Right ventricle myocardium superior (tissue), 1 donor: Measurements from ENCODE around the gene FOXK1. TPM values are rescaled to one million over a fixed set of nuclear protein-coding genes. Genes with fewer than 3 reads are reported as not detected.
"Not testable (repeated sequence)": the region's sequence is repeated elsewhere in the genome, so short reads cannot be mapped to it uniquely, and the experiment has no call there.

Experiments
- ATAC-seq: fragments of 200-7000 bp; cut with Tn5 transposase; one replicate; pipeline ENCODE4 v1.9.1; 2020; ENCODE audit warnings: mild to moderate bottlenecking; ENCODE audit not compliant: poor library complexity
- DNase-seq: peaks from one replicate; pipeline ENCODE4 v3.0.0-alpha.2; 2020
- intact Hi-C: fragments of 100-400 bp; cut with DNase I; formaldehyde crosslinking; loops from one replicate; pipeline ENCODE4 v1.11.2; 2022
- total RNA-seq: library from RNA; stranded (reverse); fragmentation: NEBNext Ultra II Directional; extraction: Animal tissue kit (Norgen Biotek cat#: 25700); gene quantifications from one replicate; pipeline ENCODE4 v1.2.1, GENCODE V29; 2021
- donor health status: DM: no; HTN: yes; CAD: no; lungs with severe emphysema.

The FOXK1 gene
- total RNA-seq, 1 donor from 2014 or later, result 16.8 TPM

DNA sequence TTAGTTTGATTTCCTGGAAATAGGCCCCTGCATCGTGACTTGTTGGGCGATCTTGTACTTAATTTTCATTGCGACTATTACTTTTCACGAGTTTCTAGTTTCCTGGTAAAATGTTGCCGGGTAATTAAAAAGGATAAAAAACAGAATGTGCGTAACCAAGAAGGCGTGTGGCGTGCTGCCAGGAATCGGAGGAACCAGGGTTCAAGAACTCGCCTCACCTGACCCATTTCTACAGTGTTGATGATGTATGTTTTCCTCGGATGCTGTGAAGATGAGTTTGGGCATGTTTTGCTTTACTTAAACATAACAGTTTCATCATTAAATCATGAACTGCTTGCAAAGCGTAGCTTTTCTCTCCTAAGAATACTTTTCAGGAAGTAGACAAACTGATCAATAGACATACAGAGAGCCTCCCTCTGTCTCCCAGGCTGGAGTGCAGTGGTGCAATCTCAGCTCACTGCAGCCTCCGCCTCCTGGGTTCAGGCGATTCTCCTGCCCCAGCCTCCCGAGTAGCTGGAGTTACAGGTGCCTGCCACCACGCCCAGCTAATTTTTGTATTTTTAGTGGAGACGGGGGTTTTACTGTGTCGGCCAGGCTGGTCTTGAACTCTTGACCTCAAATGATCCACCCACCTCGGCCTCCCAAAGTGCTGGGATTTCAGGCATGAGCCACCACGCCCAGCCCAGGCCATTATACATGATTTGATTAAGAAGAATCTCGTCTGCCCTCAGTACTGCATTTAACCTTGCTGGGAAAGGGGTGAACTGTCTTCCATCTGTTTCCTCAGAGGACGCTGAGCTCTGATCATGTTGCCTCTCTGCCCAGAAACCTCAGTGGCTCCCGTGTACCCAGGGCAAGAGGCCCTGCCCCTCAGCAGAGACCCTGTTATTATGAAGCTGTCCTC is 9.1 kb downstream of the FOXK1 start:
- intact Hi-C loops, result no loop called here
- ATAC-seq (no peak), DNase-seq (no peak)

DNA sequence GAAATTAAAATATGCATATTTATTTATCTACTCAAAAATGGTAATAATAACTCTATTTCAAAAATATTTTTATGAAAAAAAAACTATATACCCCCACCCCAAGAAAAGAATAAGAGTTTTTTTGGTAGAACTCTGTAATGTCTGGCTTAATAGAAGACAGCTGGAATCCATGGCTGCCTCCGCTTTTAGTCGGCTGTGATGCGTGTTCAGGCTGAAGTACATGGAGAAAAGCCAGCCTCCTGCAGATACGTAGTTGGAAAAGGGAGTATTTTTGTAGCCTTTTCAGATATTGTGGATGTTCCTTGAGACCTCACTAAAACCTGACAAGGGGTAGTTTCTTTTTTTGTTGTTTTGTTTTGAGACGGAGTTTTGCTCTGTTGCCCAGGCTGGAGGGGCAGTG is 10.0 kb downstream of the FOXK1 start:
- intact Hi-C loops, result no loop called here
- peak; percentile 50 for ATAC-seq
- no peak for DNase-seq

DNA sequence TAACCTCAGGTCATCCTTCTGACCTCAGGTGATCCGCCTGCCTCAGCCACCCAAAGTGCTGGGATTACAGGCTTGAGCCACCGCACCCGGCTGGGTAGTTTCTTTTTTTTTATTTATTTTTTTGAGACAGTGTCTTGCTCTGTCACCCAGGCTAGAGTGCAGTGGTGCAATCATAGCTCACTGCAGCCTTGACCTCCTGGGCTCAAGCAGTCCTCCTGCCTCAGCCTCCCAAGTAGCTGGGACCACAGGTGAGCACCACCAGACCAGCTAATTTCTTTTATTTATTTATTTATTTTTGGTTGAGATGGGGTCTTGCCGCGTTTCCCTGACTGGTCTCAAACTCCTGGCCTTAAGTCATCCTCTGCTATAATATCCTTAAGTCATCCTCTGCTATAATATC is 10.5 kb downstream of the FOXK1 start:
- DNase-seq, intact Hi-C loops: not testable (repeated sequence)

DNA sequence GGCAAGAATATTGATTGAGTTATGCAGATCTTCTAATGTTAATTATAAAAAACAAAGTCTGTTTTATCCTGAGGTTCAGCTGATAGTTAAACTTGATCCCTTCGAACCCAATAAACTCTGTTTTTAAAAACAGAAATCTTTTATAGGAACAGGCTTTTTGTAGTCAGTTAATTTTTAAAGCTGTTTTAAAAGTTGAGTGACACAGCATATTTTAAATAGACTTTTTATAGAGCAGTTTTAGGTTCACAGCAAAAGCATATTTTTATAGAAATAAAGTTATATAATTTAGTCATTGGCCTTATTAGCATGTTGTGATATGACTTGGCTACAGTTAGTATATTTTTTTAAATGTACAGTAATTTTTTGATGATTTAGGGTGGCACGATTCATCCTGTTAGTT is 11.1 kb downstream of the FOXK1 start:
- ATAC-seq (no peak), DNase-seq (no peak)
- intact Hi-C loops, result no loop called here

More for the DNA sequence above, 10.5 kb downstream of the FOXK1 start:
- not testable (repeated sequence) for ATAC-seq

DNA sequence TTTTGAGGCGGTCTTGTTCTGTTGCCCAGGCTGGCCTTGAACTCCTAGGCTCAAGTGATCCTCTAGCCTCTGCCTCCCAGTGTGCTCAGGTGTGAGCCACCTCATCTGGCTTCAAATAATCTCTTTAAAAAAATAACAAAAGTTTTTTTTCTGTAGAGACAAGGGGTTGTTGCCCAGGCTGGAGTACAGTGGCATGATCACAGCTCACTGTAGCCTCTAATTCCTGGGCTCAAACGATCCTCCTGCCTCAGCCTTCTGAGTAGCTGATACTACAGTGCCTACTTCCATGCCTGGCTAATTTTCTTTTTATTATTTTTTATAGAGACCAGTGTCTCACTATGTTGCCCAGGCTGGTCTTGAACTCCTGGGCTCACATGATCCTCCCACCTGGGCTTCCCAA is 11.7 kb downstream of the FOXK1 start:
- intact Hi-C loops, result no loop called here
- no peak for ATAC-seq
- DNase-seq, result peak; percentile 9

DNA sequence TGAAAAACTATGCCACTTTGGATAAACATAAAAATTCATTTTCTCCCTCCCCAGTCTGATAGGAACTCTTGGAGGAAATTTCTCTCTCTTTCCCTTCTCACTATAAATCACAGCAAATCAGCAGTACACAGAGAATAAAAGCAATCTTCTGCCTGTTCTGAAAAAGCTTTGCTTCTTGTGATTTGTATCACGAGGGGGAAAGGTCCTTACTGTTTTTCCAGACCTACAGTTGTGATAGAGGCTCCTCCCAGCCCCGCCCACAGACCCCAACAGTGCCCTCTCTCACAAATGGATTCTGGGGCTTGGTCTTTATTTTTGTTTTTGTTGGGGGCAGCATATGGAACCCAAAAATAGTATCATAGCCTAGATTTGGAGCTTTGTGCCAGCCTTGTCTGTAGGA is 12.2 kb downstream of the FOXK1 start:
- intact Hi-C loops, result no loop called here
- no peak for ATAC-seq
- DNase-seq, result peak; percentile 11

DNA sequence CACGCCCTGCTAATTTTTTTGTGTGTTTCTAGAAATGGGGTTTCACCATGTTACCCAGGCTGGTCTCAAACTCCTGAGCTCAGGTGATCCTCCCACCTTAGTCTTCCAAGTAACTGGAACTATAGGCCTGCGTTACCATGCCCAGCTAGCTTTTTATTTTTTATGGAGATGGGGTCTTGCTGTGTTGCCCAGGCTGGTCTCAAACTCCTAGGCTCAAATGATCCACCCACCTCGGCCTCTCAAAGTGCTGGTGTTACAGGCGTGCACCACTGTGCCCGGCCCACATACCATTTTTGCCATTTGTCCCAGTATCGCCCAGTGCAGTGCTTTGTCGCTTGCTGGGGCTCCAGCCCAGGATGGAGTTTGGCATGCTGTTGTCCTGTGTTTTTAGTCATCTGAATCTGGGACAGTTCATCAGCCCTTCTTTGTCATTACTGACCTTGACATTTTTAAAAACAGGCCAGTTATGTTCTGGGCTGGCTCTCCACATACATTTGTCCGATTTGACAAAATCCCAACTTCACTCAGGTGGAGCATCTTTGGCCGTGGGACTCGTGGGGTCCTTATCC is 16.7 kb downstream of the FOXK1 start:
- intact Hi-C loops, result no loop called here
- DNase-seq (no peak), ATAC-seq (no peak)

DNA sequence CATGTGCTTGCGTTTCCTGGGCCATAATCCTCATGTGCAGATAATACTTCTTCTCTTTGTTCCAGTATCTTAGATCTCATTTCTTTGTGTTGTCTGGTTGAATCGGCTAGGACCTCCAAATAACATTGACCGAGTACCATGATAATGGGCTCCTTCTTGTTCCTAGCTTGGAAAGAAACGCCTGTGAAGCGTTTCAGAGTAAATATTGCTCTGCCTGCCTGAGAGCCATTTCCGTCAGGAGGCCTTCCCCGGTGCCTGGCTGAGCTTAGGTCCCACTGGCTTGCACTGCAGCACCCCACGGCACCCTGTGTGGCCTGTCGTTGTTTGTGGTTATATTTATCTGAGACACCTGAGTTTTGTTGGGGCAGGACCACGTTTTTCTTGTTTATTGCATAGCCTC is 17.7 kb downstream of the FOXK1 start:
- DNase-seq (no peak), ATAC-seq (no peak)
- intact Hi-C loops, result no loop called here

DNA sequence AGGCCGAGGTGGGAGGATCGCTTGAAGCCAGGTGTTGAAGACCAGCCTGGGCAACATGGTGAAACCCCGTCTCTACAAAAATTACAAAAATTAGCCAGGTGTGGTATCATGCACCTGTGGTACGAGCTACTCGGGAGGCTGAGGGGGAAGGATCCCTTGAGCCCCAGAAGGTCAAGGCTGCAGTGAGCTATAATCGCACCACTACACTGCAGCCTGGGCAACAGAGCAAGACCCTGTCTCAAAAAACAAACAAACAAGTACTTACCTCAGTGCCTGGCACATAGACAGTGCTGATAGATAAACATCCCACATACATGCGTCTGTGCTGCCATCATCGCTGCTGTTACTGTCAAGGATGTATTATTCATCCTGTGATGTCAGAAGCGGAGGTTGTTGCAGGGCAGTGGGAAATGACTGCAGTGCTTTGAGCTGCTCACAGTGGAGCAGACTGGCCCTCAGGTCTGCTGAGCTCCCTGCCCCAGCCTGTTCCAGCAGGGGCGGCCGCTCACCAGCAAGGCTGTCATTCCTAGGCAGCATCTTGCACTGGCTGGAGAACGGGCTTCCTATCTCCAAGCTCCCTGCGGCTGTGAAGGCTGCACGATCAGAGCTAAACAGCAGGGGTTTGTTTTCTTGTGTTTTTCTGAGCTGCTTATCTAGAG is 18.6 kb downstream of the FOXK1 start:
- DNase-seq (no peak), ATAC-seq (no peak)
- intact Hi-C loops, result no loop called here

DNA sequence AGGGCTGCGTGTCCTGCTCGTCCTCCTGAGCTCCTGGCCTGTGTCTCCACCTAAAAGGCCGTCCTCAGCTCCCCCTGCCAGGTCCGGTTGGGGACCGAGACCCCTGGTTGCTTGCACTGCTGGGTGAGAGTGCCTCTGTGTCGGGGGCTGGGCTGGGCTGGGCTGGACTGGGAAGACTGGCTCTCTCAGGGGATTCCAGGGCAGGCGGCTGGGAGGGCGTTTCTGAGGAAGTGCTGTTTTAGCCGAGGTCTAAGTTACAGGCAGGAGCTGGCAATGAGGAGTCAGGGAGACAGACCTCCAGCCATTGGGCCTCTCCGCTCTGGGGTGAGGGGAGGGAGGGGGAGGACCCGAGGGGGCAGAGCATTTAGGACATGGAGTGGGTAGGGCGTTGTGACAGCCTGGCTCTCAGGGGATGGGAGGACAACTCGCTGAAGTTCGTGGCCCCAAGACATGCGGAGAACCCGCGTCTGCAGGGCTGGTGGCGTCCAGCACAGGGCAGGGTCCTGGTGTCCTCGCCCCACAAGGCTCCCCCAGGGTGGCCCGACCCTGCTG is 20.9 kb downstream of the FOXK1 start:
- ATAC-seq, result peak; percentile 14
- intact Hi-C loops, result no loop called here
- DNase-seq, result peak; percentile 65

DNA sequence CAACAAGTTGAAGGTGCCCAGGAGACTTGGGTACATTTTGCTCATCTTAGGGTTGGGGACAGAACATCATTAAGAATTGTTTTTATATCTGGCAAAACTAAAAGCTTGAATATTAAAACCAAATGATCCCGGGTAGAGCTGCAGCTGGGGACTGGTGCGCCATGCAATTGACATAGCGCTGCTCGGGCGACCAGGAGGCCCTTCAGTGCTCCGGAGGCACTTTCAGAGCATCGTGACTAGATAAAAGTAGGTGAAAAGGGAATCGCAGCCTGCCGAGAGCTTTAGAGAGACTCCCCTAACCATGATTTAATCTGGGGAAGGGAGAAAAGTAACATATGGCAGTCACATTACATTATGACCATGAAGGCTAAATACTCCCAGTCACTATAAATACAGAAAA is 21.4 kb downstream of the FOXK1 start:
- DNase-seq, result no peak
- no peak for ATAC-seq
- intact Hi-C loops, result no loop called here

DNA sequence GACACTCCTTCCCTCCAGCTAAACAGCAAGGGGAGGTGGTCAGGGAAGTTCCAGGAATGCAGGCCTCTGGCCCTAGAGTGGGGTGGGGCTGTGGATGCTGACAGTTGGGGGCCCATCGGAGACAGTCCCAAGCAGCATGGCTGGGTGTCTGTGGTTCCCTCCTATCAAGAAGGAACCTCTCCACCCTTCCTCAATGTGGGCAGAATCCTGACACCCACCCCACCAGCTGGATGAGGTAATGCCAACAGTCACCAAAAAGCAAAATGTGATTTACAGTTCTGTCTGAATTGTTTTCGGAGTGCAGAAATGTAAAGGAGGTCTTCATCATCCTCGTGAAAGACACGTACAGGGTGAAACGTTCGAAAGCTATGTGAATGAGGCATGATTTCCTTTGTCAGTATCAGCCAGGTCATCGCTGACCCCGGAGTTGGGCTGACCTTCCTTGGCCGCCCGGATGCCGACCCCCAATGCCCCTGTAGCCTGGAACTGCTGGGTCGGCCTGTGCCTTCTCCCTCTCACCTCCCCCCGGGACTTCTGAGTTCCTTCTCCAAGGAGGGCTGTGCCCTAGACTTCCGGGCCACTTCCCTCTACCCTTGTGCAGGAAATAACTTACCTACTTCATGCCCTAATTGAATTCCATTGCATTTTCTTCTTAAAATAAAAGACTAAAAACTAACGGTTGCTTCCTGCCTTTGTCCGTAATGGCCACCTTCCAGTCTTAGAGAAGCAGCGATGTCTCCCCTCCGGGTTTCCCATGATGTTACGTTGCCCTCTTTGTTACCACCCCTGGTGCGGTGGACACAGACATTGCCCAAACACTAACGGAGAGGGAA is 24.5 kb downstream of the FOXK1 start:
- peak; percentile 32 for ATAC-seq
- DNase-seq, result no peak
- intact Hi-C loops, result no loop called here

DNA sequence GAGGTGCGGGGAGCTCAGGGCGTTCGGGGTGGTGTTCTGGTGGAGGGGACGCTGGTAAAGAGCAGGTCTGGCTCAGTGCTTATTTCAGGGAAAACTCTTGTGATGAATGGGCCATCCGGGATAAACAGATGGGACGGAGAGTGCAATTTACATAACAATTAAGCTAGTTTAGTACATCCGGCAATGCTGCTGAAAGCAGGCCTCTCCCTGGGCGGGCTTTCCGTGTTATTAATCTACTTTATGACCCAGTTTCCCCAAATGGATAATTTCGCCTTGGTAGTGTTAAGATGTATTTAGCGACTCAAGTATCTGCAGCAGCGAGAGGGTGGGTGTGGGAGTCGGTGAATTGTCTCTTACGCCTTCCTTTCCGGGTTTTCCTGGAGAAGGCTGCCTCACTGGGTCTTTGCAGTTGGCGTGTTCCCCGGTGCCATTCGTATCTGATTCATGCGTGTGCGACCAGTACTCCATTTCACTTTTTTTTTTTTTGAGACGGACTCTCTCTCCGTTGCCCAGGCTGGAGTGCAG is 25.2 kb downstream of the FOXK1 start:
- intact Hi-C loops, result no loop called here
- no peak for DNase-seq
- no peak for ATAC-seq

DNA sequence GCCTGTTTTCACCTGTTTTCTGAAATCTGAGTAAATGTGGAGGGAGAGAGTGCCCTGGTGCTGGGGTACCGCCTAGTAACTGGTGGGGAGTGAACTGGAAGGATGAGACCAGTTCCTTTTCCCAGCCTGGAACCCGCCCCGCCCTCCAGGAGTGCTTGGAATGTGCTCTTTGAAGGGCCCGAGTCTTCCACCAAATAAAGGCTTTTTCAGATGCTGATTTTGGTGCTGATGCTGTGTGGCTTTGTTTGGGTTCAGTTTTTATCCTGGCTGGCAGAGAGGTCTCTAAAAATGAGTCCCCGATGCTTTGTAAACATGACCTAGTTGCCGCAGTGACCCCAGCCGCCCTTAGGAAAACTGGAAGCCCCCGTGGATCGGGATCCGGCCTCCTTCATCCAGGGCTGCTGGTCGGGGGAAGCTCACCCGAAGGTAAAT is 25.9 kb downstream of the FOXK1 start:
- intact Hi-C loops, result no loop called here
- ATAC-seq, result no peak

DNA sequence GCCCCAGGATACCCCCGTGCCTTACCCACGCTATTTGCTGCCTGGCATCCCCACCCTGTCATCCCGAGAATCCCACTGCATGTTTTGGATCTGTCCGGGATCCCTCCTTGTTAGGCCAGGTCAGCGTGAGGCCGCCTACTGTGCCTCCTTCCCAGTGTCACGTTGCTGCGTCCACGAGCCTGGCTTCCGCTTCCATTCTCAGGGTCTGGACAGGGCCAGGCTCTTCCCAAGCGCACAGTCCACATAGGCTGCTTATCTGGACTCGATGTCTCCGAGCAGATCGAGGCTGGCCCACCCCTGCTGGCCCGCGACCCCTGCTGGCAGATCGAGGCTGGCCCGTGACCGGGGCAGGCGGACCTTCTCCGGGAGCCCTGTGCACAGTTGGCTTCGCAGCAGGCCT is 27.1 kb downstream of the FOXK1 start:
- ATAC-seq (no peak), DNase-seq (no peak)
- intact Hi-C loops, result no loop called here

More for the DNA sequence above, 25.9 kb downstream of the FOXK1 start:
- no peak for DNase-seq

DNA sequence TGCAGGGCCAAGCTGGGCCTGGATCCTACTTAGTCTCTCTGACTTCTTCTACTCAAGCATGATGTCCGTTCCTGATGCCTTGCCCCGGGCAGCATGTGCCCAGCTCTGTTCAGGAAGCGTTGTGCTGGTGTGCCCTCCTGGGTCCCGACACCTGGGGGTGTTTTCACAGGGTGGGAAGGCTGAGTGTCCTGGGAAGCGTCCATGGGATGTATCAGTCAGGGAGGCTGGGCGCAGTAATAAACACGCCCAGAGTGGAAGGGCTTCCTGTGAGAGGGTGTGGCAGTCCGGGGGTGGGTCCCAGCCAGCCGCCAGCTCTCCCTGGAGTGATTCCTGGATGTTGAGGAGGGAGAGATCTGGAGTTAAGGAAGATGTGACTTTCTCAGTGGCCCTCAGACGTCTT is 29.0 kb downstream of the FOXK1 start:
- no peak for DNase-seq
- no peak for ATAC-seq
- intact Hi-C loops, result no loop called here

DNA sequence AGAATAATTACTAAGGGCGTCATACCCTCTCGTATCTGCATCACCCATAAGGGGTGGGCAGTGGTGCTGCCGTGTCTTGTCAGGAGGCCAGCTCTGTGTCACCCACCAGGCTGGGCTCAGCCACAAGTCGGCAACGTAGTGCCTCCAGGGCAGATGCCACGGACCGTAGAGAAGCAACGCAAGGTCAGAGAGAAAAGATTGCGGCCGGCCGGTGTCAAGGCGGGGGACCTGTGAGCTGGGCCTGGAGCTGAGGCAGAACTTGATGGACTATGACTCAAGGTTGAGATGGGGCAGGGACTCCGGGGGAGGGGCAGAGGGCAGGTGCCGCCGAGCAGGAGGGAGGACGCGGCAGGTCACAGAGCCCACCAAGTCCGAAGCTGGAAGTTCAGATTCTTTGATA is 29.5 kb downstream of the FOXK1 start:
- intact Hi-C loops, result no loop called here
- DNase-seq (no peak), ATAC-seq (no peak)
